ENCODE measurements around the gene OR2Z1.

GRCh38 chr19:8705742-8706141 lies 15.7 kb upstream of the OR2Z1 start:
- no peak for TF ChIP-seq EZH2 (IDR thresholded peaks at IDR 0.05; ENCODE audit: borderline replicate concordance, insufficient read depth, low read length, poor library complexity, severe bottlenecking)
- no peak for TF ChIP-seq CTCF (IDR thresholded peaks at IDR 0.05; ENCODE audit: poor library complexity, severe bottlenecking)
- no peak for TF ChIP-seq POLR2AphosphoS5 (IDR thresholded peaks at IDR 0.05)
- TF ChIP-seq EP300 (conservative IDR thresholded peaks at IDR 0.05; ENCODE audit: poor library complexity, severe bottlenecking): no peak
- TF ChIP-seq MXI1 (conservative IDR thresholded peaks at IDR 0.05; ENCODE audit: poor library complexity, severe bottlenecking): no peak
- no peak for TF ChIP-seq RAD21 (conservative IDR thresholded peaks at IDR 0.05)
- no peak for TF ChIP-seq TAF1 (IDR thresholded peaks at IDR 0.05; ENCODE audit: low read depth)
